ENCODE data around the gene PLTP. TPM values are rescaled to one million over a fixed set of nuclear protein-coding genes. Genes with fewer than 3 reads are reported as not detected.

PLTP gene
- total and polyA plus RNA-seq, 2 of the 13 experiments (the other 11 are each of a cell fraction or from before 2014, with no cell fraction given) = 16.9 to 28.6 TPM

DNA sequence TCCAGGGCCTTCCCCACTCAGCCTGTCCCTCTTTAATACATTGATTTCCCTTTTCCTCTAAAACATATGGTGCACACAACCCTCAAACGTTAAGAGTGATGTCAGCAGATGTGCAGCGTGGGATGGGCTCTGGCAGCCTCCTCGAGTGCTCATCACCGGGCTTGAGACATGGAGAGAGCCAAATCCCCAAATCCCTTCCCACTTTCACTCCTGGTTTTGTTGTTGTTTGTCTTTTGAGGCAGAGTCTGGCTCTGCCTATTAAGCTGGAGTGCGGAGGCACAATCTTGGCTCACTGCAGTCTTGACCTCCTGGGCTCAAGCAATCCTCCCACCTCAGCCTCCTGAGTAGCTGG is 5.8 kb upstream of the PLTP start (continued):
- TF ChIP-seq, protein P1, sequence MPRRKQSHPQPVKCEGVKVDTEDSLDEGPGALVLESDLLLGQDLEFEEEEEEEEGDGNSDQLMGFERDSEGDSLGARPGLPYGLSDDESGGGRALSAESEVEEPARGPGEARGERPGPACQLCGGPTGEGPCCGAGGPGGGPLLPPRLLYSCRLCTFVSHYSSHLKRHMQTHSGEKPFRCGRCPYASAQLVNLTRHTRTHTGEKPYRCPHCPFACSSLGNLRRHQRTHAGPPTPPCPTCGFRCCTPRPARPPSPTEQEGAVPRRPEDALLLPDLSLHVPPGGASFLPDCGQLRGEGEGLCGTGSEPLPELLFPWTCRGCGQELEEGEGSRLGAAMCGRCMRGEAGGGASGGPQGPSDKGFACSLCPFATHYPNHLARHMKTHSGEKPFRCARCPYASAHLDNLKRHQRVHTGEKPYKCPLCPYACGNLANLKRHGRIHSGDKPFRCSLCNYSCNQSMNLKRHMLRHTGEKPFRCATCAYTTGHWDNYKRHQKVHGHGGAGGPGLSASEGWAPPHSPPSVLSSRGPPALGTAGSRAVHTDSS (CRISPR knock-in tag; conservative IDR thresholded peaks at IDR 0.05) = 0 out of 2 replicates have a peak, but pooled peaks have one; percentile 16
- 0 out of 2 replicates have a peak, but pooled peaks have one; percentile 5 for TF ChIP-seq SALL2 (CRISPR knock-in tag; IDR thresholded peaks at IDR 0.05)
- TF ChIP-seq ZNF737 (CRISPR knock-in tag; IDR thresholded peaks at IDR 0.05; ENCODE audit: borderline replicate concordance) = 0 out of 2 replicates have a peak, but pooled peaks have one; percentile 80

DNA sequence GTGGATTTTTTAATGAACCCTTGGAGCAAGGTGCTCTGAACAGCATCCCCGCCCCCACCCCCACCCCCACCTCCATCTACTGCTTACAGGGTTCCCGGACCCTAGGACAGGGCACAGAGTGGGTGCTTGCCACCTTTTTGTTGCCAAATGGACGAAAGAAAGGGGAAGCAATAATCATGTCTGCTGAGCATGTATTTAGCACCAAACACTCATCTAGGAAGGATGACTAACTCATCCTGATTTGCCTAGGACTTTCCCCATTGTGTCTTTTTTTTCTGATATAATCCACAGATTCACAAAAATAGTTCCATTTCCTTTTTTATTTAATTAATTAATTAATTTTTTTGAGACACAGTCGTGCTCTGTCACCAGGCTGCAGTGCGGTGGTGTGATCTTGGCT is 1.2 kb upstream of the PLTP start:
- Histone ChIP-seq H3K36me3 (replicated peaks in 1 of 2; ENCODE audit: control insufficient read depth in 1 of 2, insufficient read depth in 2 of 2, low read length in 2 of 2) (no peaks in the 10 kb centered on the region), H3K27me3 (ENCODE audit: control insufficient read depth in 1 of 2, insufficient read depth in 2 of 2, low read length in 2 of 2) (peaks cover 0 to 8% of the 10 kb centered on the region in 2 experiments; a peak in 3 of 5 replicates), H3K4me1 (ENCODE audit: insufficient read depth, low read length) (peaks cover 65% of the 10 kb centered on the region), H3K9ac (ENCODE audit: insufficient read depth, low read depth, low read length) (no peak overlapping the region), H3K9me3 (ENCODE audit: low read length) (no peaks in the 10 kb centered on the region), H3K4me3 (replicated peaks in 1 of 3; ENCODE audit: insufficient read depth in 1 of 3, low read depth in 2 of 3, low read length in 3 of 3) (no peak overlapping the region), H3K79me2 (ENCODE audit: insufficient read depth, low read length) (no peaks in the 10 kb centered on the region), H3K27ac (ENCODE audit: extremely low read length, insufficient read depth, low read length) (no peak overlapping the region), H4K20me1 (ENCODE audit: insufficient read depth, low read length) (no peaks in the 10 kb centered on the region), H2AFZ (ENCODE audit: low read length) (no peak overlapping the region), H3K4me2 (ENCODE audit: low read depth, low read length) (no peak overlapping the region)
- CTCF ChIA-PET (ENCODE audit: low intra/inter-chr PET ratio, low total read pairs) = no interaction called here
- DNase-seq (ENCODE audit: low spot score) = no peak
- in situ Hi-C loops (cut with HindIII; ENCODE audit: extremely low pct_ligation_motif_present, low pct_unique_long_range_greater_than_20kb) (no loop called here), intact Hi-C loops (cut with micrococcal nuclease; ENCODE audit: unreplicated experiment) (no loop called here)
- no TSS peak for BruUV-seq (replicated peaks)
- POLR2A ChIA-PET = interaction anchor here (1.3 kb wide), 1 partner anchor 11 kb away, joined by 3 read pairs; no protein-coding TSS in a partner anchor
- no peak for FAIRE-seq
- TF ChIP-seq ZNF20 (CRISPR knock-in tag; IDR thresholded peaks at IDR 0.05) = no peak
- no peak for TF ChIP-seq MYNN (CRISPR knock-in tag; IDR thresholded peaks at IDR 0.05; ENCODE audit: low read depth)
- TF ChIP-seq ZNF660 (CRISPR knock-in tag; IDR thresholded peaks at IDR 0.05; ENCODE audit: borderline replicate concordance, low read depth) = no peak
- TF ChIP-seq RFX5 (IDR thresholded peaks at IDR 0.05; ENCODE audit: low read depth, low read length) = no peak
- TF ChIP-seq, protein P2, sequence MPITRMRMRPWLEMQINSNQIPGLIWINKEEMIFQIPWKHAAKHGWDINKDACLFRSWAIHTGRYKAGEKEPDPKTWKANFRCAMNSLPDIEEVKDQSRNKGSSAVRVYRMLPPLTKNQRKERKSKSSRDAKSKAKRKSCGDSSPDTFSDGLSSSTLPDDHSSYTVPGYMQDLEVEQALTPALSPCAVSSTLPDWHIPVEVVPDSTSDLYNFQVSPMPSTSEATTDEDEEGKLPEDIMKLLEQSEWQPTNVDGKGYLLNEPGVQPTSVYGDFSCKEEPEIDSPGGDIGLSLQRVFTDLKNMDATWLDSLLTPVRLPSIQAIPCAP (CRISPR knock-in tag; IDR thresholded peaks at IDR 0.05; ENCODE audit: low read depth) = no peak
- no peak for TF ChIP-seq CBX1 (IDR thresholded peaks at IDR 0.05; ENCODE audit: low read depth)
- no peak for ATAC-seq
- 73% methylated on average over 5 of the region's 5 CpGs for WGBS (ENCODE audit: low lambda C conversion rate)

All from HepG2 (cell line).